T-helper 22 cell (primary cell): ENCODE measurements around the gene ISLR2.

ENCODE experiments used
- DNase-seq: peaks from one replicate; pipeline ENCODE4 v3.0.0-alpha.2; 2020; ENCODE audit warnings: low read depth

Gene ISLR2

DNA sequence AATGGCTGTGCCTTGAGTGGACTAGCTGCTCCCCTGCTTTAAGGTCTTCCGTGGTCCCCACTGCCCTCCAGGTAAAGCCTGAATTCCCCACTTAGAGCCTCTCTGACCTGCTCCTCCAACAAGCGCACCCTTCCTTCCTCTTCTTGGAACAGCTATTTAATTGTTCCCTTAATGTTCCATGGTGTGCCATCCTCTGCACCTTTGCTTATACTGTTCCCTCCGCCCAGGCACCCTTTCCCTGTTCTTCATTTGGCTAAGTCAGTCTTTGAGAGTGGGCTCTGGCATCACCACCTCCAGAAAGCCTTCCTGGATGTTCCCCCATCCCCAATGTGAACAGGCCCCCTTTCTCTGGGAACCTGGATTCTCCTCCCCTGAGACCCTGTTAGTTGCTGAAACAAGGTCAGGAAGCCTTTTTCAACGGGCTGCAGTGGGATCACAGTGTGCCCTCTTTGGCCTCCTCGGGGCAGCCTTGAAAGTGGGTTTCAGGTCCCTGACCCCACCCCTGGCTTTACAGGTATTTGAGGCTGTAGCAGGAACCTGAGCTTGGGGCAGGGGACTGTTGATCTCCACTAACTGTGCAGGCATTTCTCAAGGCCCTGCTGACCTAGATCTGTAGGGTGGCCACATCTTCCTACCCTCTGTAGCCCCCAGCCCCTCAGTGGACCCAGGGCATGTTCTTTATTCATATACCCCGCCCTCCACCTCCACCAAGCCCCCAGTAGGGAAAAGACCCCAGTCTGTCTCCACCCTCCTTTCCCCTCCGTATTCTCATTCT, 48.1 kb downstream of the ISLR2 start:
- DNase-seq = no peak

DNA sequence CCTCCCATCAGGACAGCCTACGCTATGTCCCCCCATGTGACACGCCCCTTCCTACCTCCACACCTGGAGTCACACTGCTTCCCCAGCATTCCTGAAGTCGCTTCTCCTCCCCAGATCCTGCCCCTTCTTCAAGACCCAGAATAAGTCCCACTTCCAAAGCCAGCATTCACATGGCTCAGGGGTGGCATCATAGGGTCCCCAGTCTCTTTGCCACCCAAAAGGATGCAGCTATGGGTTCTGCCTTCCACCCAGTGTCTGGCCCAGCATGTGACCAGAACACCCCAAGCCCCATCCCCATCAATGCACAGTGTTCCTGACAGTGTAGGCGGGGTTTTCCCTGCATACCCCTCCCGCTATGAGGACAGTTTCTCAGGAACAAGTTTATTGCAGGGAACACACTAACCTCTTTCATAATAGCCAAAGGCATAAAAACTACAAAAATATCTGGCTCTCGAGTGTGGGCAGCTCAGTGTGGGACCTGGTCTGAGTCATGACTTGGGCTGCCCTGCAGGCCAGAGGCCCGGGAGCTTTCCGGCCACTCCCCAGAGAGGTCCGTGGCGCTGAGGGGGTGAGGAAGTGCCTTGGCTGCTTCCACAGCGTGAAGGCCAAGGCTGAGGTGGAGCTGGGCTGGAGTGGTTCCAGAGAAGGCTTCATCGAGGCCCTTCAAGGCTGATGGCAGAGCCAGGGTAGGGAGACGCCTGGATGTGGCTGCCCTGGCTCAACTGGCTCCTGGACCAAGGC, 48.9 kb downstream of the ISLR2 start:
- no peak for DNase-seq

DNA sequence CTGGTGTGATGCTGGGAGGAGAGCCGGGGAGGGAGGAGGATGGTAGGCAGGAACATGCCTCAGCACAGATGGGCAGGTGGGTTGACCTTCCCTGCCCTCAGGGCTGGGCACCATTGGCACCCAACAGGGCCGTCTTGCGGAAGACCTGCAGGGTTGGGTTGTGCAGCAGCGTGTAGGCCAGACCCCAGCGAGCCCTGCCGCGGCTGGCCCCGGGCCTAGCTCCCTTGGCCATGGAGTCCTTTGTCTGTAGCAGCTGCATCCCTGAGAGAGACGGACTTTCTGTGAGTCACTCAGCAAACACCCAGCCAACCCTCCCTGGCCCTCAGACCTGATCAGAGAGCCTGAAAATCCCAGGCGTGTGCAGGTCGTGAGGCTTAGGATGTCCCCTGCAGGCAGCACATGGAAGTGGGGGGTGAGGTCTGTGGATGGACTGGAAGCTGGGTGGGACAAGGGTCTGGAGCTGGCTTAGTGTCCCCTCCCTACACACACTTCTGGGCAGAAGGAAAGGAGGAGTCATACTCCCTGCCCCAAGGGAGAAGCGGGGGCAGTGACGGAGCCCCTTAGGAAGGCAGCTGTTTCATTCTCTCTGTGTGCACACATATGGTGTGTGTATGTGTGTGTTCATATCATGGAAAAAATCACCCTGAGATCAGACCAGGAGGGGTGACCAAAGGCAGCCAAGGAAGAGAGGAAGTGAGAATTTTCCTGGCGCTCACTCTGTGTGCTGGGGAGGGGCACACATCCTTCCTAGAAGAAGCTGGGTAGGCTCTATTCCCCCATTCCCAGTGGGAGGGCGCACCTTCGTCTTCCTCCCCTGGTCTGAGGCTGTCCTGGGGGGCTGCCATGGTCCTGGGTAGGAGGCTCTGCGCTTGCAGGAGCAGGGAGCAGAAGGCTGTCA, 49.8 kb downstream of the ISLR2 start:
- no peak for DNase-seq

DNA sequence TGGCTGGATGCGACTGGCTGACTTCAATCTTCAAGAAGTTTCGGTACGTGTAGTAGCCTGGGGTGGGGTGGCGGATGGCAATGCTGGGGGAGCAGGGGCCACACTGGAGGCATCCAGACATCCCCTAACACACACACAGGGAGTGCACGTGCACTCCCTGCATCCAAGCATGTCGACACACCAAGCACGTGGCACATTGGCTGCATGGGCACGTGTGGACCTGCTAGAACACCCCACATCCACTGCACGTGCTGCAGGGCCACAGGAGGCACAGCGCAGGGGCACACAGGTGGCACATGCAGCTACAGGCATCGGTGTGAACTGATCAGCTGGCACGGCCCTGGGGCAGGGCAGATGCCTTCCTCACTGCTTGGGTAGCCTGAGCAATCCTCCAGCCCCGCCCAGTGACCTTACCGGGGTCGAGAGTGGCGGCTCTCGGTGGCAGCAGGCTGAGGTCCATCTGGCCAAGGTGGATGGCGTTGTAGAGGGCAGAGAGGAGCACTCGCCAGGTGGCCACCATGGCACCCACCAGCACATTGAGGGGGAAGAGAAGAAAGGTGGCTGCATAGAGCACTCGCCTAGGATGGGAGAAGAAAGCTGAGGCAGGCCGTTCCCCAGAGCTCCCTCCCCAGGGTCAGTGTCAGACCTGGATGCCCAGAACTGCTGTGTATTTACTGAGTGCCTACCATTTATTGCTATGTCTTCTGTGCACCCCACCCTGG, 50.7 kb downstream of the ISLR2 start:
- no peak for DNase-seq

DNA sequence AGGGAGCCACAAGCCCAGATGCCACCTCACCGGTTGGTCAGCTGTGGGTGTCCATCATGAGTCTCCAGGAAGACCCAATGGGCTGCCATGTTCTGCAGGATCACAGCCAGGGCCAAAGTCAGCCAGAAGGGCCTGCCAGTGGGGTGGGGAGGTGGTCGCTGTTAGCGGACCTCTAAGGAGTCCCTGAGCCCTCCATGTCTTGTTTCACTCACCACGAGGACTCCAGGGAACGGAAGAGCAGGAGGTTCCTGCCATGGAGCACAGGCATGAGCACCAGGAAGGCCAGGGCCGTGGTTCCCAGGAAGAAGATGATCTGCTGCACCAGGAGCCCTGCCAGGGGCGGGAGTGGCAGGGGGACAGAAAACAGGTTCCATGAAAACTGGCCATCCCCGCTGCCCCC, 51.7 kb downstream of the ISLR2 start:
- no peak for DNase-seq

DNA sequence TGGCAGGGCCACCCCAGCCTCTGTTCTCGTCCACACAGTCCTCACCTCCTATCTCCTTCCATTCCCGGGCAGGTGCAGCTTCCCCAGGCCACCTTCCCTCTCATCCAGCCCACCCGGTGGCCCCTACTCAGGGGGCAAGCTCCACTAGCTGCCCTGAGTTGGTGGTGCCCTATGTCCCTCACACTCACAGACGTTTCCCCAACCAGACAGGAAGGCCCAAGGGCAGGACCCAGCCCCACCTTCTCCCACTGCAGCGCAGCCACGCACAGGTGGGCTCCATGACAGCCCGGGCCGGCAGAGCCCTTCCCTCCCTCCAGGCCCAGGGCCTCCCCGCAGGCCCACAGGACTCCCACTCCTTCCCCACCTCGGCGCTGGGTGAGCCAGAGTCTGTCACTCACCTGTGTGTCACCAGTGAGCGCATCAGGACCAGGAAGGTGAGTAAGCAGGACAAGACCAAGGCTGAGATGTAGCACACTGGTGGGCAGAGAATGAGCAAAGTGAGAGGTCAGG, 54.3 kb downstream of the ISLR2 start:
- DNase-seq = no peak

DNA sequence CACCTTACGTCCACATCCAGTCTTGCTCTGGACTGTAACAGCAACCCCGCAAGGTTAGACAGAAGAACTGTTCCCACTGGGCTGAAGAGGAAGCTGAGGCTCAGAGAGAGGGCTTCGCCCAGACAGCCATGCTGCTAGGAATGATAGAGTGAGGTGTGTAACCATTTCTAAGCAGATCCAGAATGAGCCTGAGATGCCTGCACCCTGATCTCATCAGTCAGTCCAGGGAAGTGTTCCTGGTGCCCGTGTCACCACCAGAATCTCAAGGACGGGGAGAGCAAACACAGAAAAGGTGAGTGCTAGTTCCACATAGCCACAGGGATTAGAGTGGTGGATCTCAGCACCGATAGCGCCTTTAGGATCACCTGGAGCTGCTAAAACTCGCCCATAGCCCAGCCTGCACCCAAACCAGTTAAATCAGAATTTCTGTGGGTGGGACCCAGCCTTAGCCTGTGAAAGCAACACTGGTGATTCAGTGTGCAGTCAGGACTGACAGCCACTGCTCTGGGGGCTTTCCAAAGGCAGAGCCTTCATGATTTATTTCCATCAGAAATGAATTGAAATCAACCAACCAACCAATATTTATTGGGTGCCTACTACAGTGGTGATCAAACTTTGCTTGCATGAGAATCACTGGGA, 55.4 kb downstream of the ISLR2 start:
- DNase-seq = no peak
